ENCODE results near the gene HORMAD2.

- TF ChIP-seq CTCF (IDR thresholded peaks at IDR 0.05) (no peak), EZH2 (IDR thresholded peaks at IDR 0.05; ENCODE audit: borderline replicate concordance, insufficient read depth, low read depth, low read length, poor library complexity, severe bottlenecking) (no peak)
Observed at GRCh38 chr22:30044881-30045493, 35.3 kb upstream of the HORMAD2 start.

All from B cell (primary cell).